ENCODE data around the gene RACGAP1. TPM values are rescaled to one million over a fixed set of nuclear protein-coding genes. Genes with fewer than 3 reads are reported as not detected.

RACGAP1 gene
- total and polyA plus RNA-seq, 12 donors, result 1.0 to 17.8 (median 3.9) TPM

- no peak for ATAC-seq
- DNase-seq, result no peak
- Histone ChIP-seq H3K27ac (no peak overlapping the region), H3K36me3 (no peaks in the 10 kb centered on the region), H3K4me3 (no peak overlapping the region), H3K27me3 (peaks cover 0 to 50% (median 39%) of the 10 kb centered on the region in 7 donors), H3K4me1 (peaks cover 0 to 7% (median 0%) of the 10 kb centered on the region in 9 donors), H3K9me3 (no peaks in the 10 kb centered on the region)
- intact Hi-C loops (cut with DNase I), result loop anchor here in 1 of 10 donors (10.0 kb wide), 1 partner anchor 87 kb away; no protein-coding TSS in a partner anchor
- 85% methylated on average over 14 of the region's 14 CpGs for WGBS, 2 donors
- TF ChIP-seq CTCF (IDR thresholded peaks at IDR 0.05), result no peak
These were observed 73.7 kb downstream of the RACGAP1 start for GRCh38 chr12:49951411-49952240.

- no peak for ATAC-seq
- no peak within 1 kb of the TSS for H3K27ac ChIP-seq
- intact Hi-C loops (cut with DNase I), result loop anchor here in 1 of 10 donors (10.0 kb wide), 1 partner anchor 86 kb away; no protein-coding TSS in a partner anchor
- no peaks in the 10 kb centered on the region for H3K36me3 ChIP-seq
- H3K4me3 ChIP-seq, result no peak within 1 kb of the TSS
- peaks cover 0 to 13% (median 6%) of the 10 kb centered on the region in 9 donors for H3K4me1 ChIP-seq
- no peaks in the 10 kb centered on the region for H3K9me3 ChIP-seq
- 87% methylated on average over 32 of the region's 32 CpGs for WGBS, 2 donors
- H3K27me3 ChIP-seq, result peaks cover 0 to 39% (median 29%) of the 10 kb centered on the region in 7 donors
- DNase-seq, result no peak
- TF ChIP-seq CTCF (IDR thresholded peaks at IDR 0.05), result no peak
These were observed 74.7 kb downstream of the RACGAP1 start, which contains the start of gene AQP2 for GRCh38 chr12:49950273-49951251. AQP2 (plus strand) TSS chr12:49950737; CDS start chr12:49950831, 94 bp downstream.

- no peaks in the 10 kb centered on the region for H3K9me3 ChIP-seq
- H3K27ac ChIP-seq, result no peak overlapping the region
- DNase-seq (no peak), ATAC-seq (no peak)
- no peaks in the 10 kb centered on the region for H3K36me3 ChIP-seq
- H3K27me3 ChIP-seq, result peaks cover 0 to 32% (median 22%) of the 10 kb centered on the region in 7 donors
- H3K4me3 ChIP-seq, result no peak overlapping the region
- 94 to 96% methylated on average over 3 of the region's 3 CpGs for WGBS, 2 donors
- intact Hi-C loops (cut with DNase I), result loop anchor here in 7 of 10 donors (5.0 to 10.0 kb wide), 4 partner anchors 83 to 245 kb away; no protein-coding TSS in a partner anchor
- no peak for TF ChIP-seq CTCF (IDR thresholded peaks at IDR 0.05)
- H3K4me1 ChIP-seq, result peaks cover 0 to 20% (median 10%) of the 10 kb centered on the region in 9 donors
These were observed 75.4 kb downstream of the RACGAP1 start for GRCh38 chr12:49949866-49950265.
